Right lobe of liver (tissue), 6 donors: ENCODE results near the gene IL20RA. TPM values are rescaled to one million over a fixed set of nuclear protein-coding genes. Genes with fewer than 3 reads are reported as not detected.

ENCODE experiments used
- ATAC-seq, 4 donors: fragments of 200-7000 bp; cut with Tn5 transposase; one replicate each; pipeline ENCODE4 v1.9.1; 2020; ENCODE audit warnings: mild to moderate bottlenecking in 4 of 4, moderate library complexity in 4 of 4
- DNase-seq, 3 donors: peaks; one replicate each; pipeline ENCODE4 v3.0.0-alpha.2; 2020
- H3K27ac ChIP-seq, 3 donors: fragments of 200-600 bp; one replicate each; pipeline ENCODE4 v1.8.0; 2022
- H3K27me3 ChIP-seq, 2 donors: fragments of 200-600 bp; one replicate each; pipeline ENCODE4 v1.8.0; 2022
- H3K36me3 ChIP-seq, 4 donors: fragments of 200-600 bp; sonication (generic) in 1 of 4; one replicate each; pipeline versions ENCODE4 v1.5.1 to v1.8.0; 2017 to 2022; ENCODE audit warnings: control low read depth in 1 of 4
- H3K4me1 ChIP-seq, 4 donors: fragments of 200-600 bp; sonication (generic) in 1 of 4; one replicate each; pipeline versions ENCODE4 v1.5.1 to v1.8.0; 2017 to 2022; ENCODE audit warnings: control low read depth in 1 of 4
- H3K4me3 ChIP-seq, 3 donors: fragments of 200-600 bp; one replicate each; pipeline ENCODE4 v1.8.0; 2022
- H3K9me3 ChIP-seq, 4 donors: fragments of 200-600 bp; sonication (generic) in 1 of 4; one replicate each; pipeline versions ENCODE4 v1.5.1 to v1.8.0; 2017 to 2022; ENCODE audit warnings: control low read depth in 1 of 4
- POLR2A ChIP-seq: fragments of 450-650 bp; IDR thresholded peaks from one replicate; pipeline ENCODE4 v1.6.1; 2017; ENCODE audit warnings: antibody characterized with exemption, mild to moderate bottlenecking
- WGBS: methylation state at CpG from one replicate; pipeline ENCODE4 v1.1.6; 2018; ENCODE audit warnings: low coverage, low lambda C conversion rate; ENCODE audit not compliant: insufficient coverage; ENCODE audit errors: missing lambda C conversion rate; 5-methylcytosine and 5-hydroxymethylcytosine counted together
- intact Hi-C, 2 donors: fragments of 100-400 bp; cut with DNase I; formaldehyde crosslinking; loops; one replicate each; pipeline versions ENCODE4 v1.11.2 to v1.14.1; 2022
- total RNA-seq, 6 experiments: library from RNA; depleted of rRNA in 2 of 6; stranded (reverse); fragments of >200 nt in 2 of 6; fragmentation: NEBNext Ultra II Directional in 3 of 6; extraction: Animal tissue kit (Norgen Biotek cat#: 25700) in 3 of 6; gene quantifications; one replicate each; pipeline versions ENCODE4 v1.1.0 to v1.2.4, GENCODE V29; 2016 to 2023
- TF ChIP-seq, protein P1 (sequence below), 4 donors: fragments of 200-600 bp in 3 of 4; fragments of 450-650 bp in 1 of 4; IDR thresholded peaks; one replicate each; pipeline versions ENCODE4 v1.5.1 to v1.8.0; 2016 to 2022; ENCODE audit warnings: antibody characterized with exemption in 4 of 4, mild to moderate bottlenecking in 2 of 4
- donor health status: DM: no; HTN: yes; CAD: no.
- donor health status: DM: no; HTN: no; CAD: no.
- donor health status: DM: no; HTN: no; CAD: no.
- donor health status: DM: no; HTN: yes; CAD: no.
- donor health status: DM: no; HTN: yes; CAD: no.

Gene IL20RA
- total RNA-seq, 6 experiments from 2014 or later: 0.06 to 0.70 (median 0.12) TPM

DNA sequence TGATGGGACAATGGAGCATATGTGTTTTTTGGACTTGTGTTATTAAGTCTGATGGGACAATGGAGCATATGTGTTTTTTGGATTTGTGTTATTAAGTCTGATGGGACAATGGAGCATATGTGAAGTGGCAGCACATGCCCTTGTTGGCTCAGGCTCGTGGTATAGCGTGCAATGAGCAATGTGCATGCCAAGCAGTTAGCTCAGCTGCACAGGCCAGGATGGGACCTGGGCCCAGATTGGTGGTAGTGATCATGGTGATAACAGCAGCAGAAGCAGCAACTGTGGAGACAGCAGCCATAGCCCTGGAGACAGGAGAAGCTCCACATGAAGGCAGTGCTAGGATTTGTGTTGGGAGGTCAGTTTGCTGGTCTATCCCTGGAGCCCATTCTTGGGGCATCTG, 61.1 kb downstream of the IL20RA start:
- H3K36me3 ChIP-seq: no peaks in the 10 kb centered on the region
- no peak overlapping the region for H3K27ac ChIP-seq
- H3K4me1 ChIP-seq: no peaks in the 10 kb centered on the region
- H3K27me3 ChIP-seq: no peaks in the 10 kb centered on the region
- WGBS: 75% methylated on average over 2 of the region's 2 CpGs
- ATAC-seq (no peak), DNase-seq (no peak)
- intact Hi-C loops: no loop called here
- H3K9me3 ChIP-seq: no peaks in the 10 kb centered on the region
- H3K4me3 ChIP-seq: no peak overlapping the region
- TF ChIP-seq, protein P1, sequence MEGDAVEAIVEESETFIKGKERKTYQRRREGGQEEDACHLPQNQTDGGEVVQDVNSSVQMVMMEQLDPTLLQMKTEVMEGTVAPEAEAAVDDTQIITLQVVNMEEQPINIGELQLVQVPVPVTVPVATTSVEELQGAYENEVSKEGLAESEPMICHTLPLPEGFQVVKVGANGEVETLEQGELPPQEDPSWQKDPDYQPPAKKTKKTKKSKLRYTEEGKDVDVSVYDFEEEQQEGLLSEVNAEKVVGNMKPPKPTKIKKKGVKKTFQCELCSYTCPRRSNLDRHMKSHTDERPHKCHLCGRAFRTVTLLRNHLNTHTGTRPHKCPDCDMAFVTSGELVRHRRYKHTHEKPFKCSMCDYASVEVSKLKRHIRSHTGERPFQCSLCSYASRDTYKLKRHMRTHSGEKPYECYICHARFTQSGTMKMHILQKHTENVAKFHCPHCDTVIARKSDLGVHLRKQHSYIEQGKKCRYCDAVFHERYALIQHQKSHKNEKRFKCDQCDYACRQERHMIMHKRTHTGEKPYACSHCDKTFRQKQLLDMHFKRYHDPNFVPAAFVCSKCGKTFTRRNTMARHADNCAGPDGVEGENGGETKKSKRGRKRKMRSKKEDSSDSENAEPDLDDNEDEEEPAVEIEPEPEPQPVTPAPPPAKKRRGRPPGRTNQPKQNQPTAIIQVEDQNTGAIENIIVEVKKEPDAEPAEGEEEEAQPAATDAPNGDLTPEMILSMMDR (IDR thresholded peaks at IDR 0.05): no peak
- TF ChIP-seq POLR2A: no peak

- no peaks in the 10 kb centered on the region for H3K9me3 ChIP-seq
- 71% methylated on average over 4 of the region's 4 CpGs for WGBS
- no peaks in the 10 kb centered on the region for H3K36me3 ChIP-seq
These were observed 61.8 kb downstream of the IL20RA start for GRCh38 chr6:136982928-136983327.

DNA sequence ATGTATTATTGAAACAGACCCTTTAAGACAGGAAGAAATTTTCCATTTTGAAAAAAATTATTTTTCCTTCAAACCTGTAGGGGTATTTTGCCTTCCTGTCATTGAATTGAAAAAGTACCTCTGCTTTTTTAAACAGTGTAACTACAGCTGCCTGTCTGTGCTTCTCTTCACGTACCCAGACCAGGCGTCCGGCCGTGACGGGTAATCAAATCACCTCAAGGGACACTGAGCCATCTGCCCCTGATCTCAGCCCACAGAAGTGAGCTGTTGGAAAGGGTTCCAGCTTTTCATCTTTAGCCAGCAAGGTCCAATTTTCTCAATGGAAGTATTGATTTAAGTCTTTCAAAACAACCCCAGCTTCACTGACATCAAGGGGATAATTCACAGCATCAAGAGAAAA, 64.7 kb downstream of the IL20RA start:
- H3K4me1 ChIP-seq: no peaks in the 10 kb centered on the region
- no peaks in the 10 kb centered on the region for H3K27me3 ChIP-seq
- H3K4me3 ChIP-seq: no peak overlapping the region
- DNase-seq: no peak
- TF ChIP-seq POLR2A: no peak
- TF ChIP-seq, protein P1 (IDR thresholded peaks at IDR 0.05): no peak
- no peaks in the 10 kb centered on the region for H3K36me3 ChIP-seq
- no peak overlapping the region for H3K27ac ChIP-seq
- no peaks in the 10 kb centered on the region for H3K9me3 ChIP-seq
- intact Hi-C loops: no loop called here
- no peak for ATAC-seq
- 19% methylated on average over 5 of the region's 5 CpGs for WGBS

More at GRCh38 chr6:136982928-136983327, 61.8 kb downstream of the IL20RA start:
- H3K4me1 ChIP-seq: no peaks in the 10 kb centered on the region
- H3K27ac ChIP-seq: no peak overlapping the region
- no peak overlapping the region for H3K4me3 ChIP-seq
- DNase-seq (no peak), ATAC-seq (no peak)
- H3K27me3 ChIP-seq: no peaks in the 10 kb centered on the region
- TF ChIP-seq POLR2A: no peak
- TF ChIP-seq, protein P1 (IDR thresholded peaks at IDR 0.05): no peak
- intact Hi-C loops: no loop called here

DNA sequence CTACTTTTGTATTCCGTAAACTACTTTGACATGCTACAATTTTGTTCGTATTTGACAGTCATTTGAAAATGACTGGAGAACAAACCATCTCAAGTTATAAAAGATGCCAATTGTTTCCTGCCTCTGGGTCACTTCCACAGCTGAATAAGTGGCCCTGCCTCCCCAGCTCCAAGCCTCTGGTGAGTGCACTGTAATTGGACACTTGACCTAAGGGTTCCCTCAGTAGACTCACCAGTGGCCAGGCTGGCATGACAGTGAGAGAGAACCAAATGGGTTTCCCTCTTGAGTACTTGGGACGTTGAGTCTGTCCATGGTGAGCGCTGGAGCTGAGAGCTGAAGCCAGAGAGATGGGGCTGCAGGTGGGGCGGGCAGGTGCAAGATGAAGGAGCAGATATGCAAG, 65.6 kb downstream of the IL20RA start:
- Histone ChIP-seq H3K27me3 (no peaks in the 10 kb centered on the region), H3K4me1 (no peaks in the 10 kb centered on the region), H3K27ac (no peak overlapping the region), H3K4me3 (no peak overlapping the region), H3K9me3 (no peaks in the 10 kb centered on the region), H3K36me3 (no peaks in the 10 kb centered on the region)
- WGBS: 45% methylated on average over 3 of the region's 5 CpGs
- intact Hi-C loops: no loop called here
- no peak for ATAC-seq
- no peak for DNase-seq
- TF ChIP-seq POLR2A: no peak
- TF ChIP-seq, protein P1 (IDR thresholded peaks at IDR 0.05): no peak

- no peak overlapping the region for H3K27ac ChIP-seq
- no peak overlapping the region for H3K4me3 ChIP-seq
- no peaks in the 10 kb centered on the region for H3K4me1 ChIP-seq
- intact Hi-C loops: no loop called here
- ATAC-seq (no peak), DNase-seq (no peak)
- no peak for TF ChIP-seq POLR2A
- TF ChIP-seq, protein P1 (IDR thresholded peaks at IDR 0.05): no peak
- H3K27me3 ChIP-seq: no peaks in the 10 kb centered on the region
- no peaks in the 10 kb centered on the region for H3K36me3 ChIP-seq
- H3K9me3 ChIP-seq: no peaks in the 10 kb centered on the region
- 72% methylated on average over 5 of the region's 5 CpGs for WGBS
These were observed 67.7 kb downstream of the IL20RA start for GRCh38 chr6:136977075-136977474.
